NCI-H774 (cell line): Measurements from ENCODE around the gene GRIK4.
A peak's percentile ranks its signal among the peaks of the same experiment; 100 is the strongest.

ENCODE experiments used
- DNase-seq: peaks from one replicate; lab custom pipeline; 2025; lab: John Stamatoyannopoulos, UW

The GRIK4 gene

GRCh38 chr11:120958185-120958584 is 446.6 kb downstream of the GRIK4 start:
- DNase-seq: no peak

- no peak for DNase-seq
Observed at GRCh38 chr11:120959189-120959588, 447.6 kb downstream of the GRIK4 start.

- DNase-seq: no peak
Observed at GRCh38 chr11:120964857-120965256, 453.3 kb downstream of the GRIK4 start.

- no peak for DNase-seq
Observed at GRCh38 chr11:120966840-120967239, 455.3 kb downstream of the GRIK4 start.

GRCh38 chr11:120969993-120970392 is 458.4 kb downstream of the GRIK4 start:
- no peak for DNase-seq

GRCh38 chr11:120971825-120972224 is 460.3 kb downstream of the GRIK4 start:
- no peak for DNase-seq

GRCh38 chr11:120972621-120973020 is 461.1 kb downstream of the GRIK4 start:
- DNase-seq: no peak

GRCh38 chr11:120973501-120973900 is 462.0 kb downstream of the GRIK4 start:
- DNase-seq: no peak

- no peak for DNase-seq
Observed at GRCh38 chr11:120974466-120974865, 462.9 kb downstream of the GRIK4 start.

- no peak for DNase-seq
Observed at GRCh38 chr11:120974965-120975364, 463.4 kb downstream of the GRIK4 start.

GRCh38 chr11:120977266-120978137 is 466.0 kb downstream of the GRIK4 start:
- no peak for DNase-seq

- no peak for DNase-seq
Observed at GRCh38 chr11:120978701-120979100, 467.2 kb downstream of the GRIK4 start.

GRCh38 chr11:120985718-120986569 is 474.4 kb downstream of the GRIK4 start:
- DNase-seq: peak; percentile 69

- no peak for DNase-seq
Observed at GRCh38 chr11:120988603-120989002, 477.1 kb downstream of the GRIK4 start.

GRCh38 chr11:120991830-120992686 is 480.5 kb downstream of the GRIK4 start:
- DNase-seq: no peak

- DNase-seq: no peak
Observed at GRCh38 chr11:120994091-120994859, 482.7 kb downstream of the GRIK4 start.

GRCh38 chr11:120995184-120995583 is 483.6 kb downstream of the GRIK4 start:
- DNase-seq: no peak

GRCh38 chr11:120996973-120997372 is 485.4 kb downstream of the GRIK4 start:
- DNase-seq: no peak

GRCh38 chr11:120998581-120998980 is 487.0 kb downstream of the GRIK4 start:
- DNase-seq: no peak

- DNase-seq: no peak
Observed at GRCh38 chr11:121004206-121004840, 492.8 kb downstream of the GRIK4 start.

- DNase-seq: no peak
Observed at GRCh38 chr11:121006922-121007321, 495.4 kb downstream of the GRIK4 start.
